ENCODE measurements around the gene PDZRN4. TPM values are rescaled to one million over a fixed set of nuclear protein-coding genes. Genes with fewer than 3 reads are reported as not detected.

The PDZRN4 gene
- total and polyA plus RNA-seq, 5 donors from 2014 or later: not detected

- Mint-ChIP-seq H3K4me1 (no peaks in the 10 kb centered on the region), H3K9me3 (peaks cover 0 to 7% (median 0%) of the 10 kb centered on the region in 7 donors), H3K36me3 (no peaks in the 10 kb centered on the region), H3K4me3 (no peak overlapping the region), H3K27me3 (no peaks in the 10 kb centered on the region), H3K27ac (no peak overlapping the region)
- H3K36me3 ChIP-seq (ENCODE audit: control insufficient read depth, insufficient read depth, low read length): no peaks in the 10 kb centered on the region
- H3K27me3 ChIP-seq (ENCODE audit: control insufficient read depth, insufficient read depth, low read length): no peaks in the 10 kb centered on the region
- H3K9me3 ChIP-seq (ENCODE audit: control insufficient read depth in 2 of 2, low read length in 2 of 2): no peaks in the 10 kb centered on the region
- DNase-seq: no peak
- no peaks in the 10 kb centered on the region for H3K4me1 ChIP-seq (ENCODE audit: control insufficient read depth, insufficient read depth, low read length, poor library complexity, severe bottlenecking)
- no peak overlapping the region for H3K4me3 ChIP-seq (ENCODE audit: low read depth, low read length)
- no peak for ATAC-seq (ENCODE audit: low read depth in 2 of 2)
- H3K27ac ChIP-seq (ENCODE audit: insufficient read depth, low read length, poor library complexity, severe bottlenecking): no peak overlapping the region
These were observed 179.7 kb downstream of the PDZRN4 start for GRCh38 chr12:41367726-41368405.

DNA sequence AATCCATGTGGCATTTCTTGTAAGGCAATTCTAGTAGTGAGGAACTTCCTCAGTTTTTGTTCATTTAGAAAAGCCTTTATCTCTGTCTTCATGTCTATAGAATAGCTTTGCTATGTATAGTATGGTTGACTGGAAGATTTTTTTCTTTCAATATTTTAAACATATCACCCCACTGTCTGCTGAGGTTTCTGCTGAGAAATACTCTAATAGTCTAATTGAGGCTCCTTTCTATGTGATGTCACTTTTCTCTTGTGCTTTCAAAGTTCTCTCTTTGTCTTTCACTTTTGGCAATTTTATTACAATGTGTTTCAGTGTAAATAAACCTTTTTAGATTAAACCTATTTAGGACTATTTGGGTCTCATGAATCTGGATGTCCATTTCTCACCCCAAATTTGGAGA is 192.8 kb downstream of the PDZRN4 start:
- H3K4me3 Mint-ChIP-seq: no peak overlapping the region
- H3K4me3 ChIP-seq (ENCODE audit: low read depth, low read length): no peak overlapping the region
- H3K9me3 Mint-ChIP-seq: peaks cover 0 to 9% (median 1%) of the 10 kb centered on the region in 7 donors
- H3K27me3 Mint-ChIP-seq: no peaks in the 10 kb centered on the region
- no peak overlapping the region for H3K27ac ChIP-seq (ENCODE audit: insufficient read depth, low read length, poor library complexity, severe bottlenecking)
- no peak for ATAC-seq (ENCODE audit: low read depth in 2 of 2)
- no peaks in the 10 kb centered on the region for H3K36me3 Mint-ChIP-seq
- H3K4me1 Mint-ChIP-seq: no peaks in the 10 kb centered on the region
- no peaks in the 10 kb centered on the region for H3K36me3 ChIP-seq (ENCODE audit: control insufficient read depth, insufficient read depth, low read length)
- H3K27ac Mint-ChIP-seq: no peak overlapping the region
- H3K9me3 ChIP-seq (ENCODE audit: control insufficient read depth in 2 of 2, low read length in 2 of 2): no peaks in the 10 kb centered on the region
- no peaks in the 10 kb centered on the region for H3K4me1 ChIP-seq (ENCODE audit: control insufficient read depth, insufficient read depth, low read length, poor library complexity, severe bottlenecking)
- no peaks in the 10 kb centered on the region for H3K27me3 ChIP-seq (ENCODE audit: control insufficient read depth, insufficient read depth, low read length)
- no peak for DNase-seq

GRCh38 chr12:41402801-41403200 is 214.7 kb downstream of the PDZRN4 start:
- Histone ChIP-seq H3K36me3 (ENCODE audit: control insufficient read depth, insufficient read depth, low read length) (no peaks in the 10 kb centered on the region), H3K27ac (ENCODE audit: insufficient read depth, low read length, poor library complexity, severe bottlenecking) (no peak overlapping the region), H3K27me3 (ENCODE audit: control insufficient read depth, insufficient read depth, low read length) (no peaks in the 10 kb centered on the region), H3K4me3 (ENCODE audit: low read depth, low read length) (no peak overlapping the region), H3K9me3 (ENCODE audit: control insufficient read depth in 2 of 2, low read length in 2 of 2) (no peaks in the 10 kb centered on the region), H3K4me1 (ENCODE audit: control insufficient read depth, insufficient read depth, low read length, poor library complexity, severe bottlenecking) (no peaks in the 10 kb centered on the region)
- Mint-ChIP-seq H3K9me3 (peaks cover 0 to 15% (median 1%) of the 10 kb centered on the region in 7 donors), H3K4me1 (no peaks in the 10 kb centered on the region), H3K4me3 (no peak overlapping the region), H3K27me3 (no peaks in the 10 kb centered on the region), H3K27ac (no peak overlapping the region), H3K36me3 (no peaks in the 10 kb centered on the region)
- ATAC-seq (ENCODE audit: low read depth in 2 of 2) (no peak), DNase-seq (no peak)

- H3K4me1 Mint-ChIP-seq: no peaks in the 10 kb centered on the region
- no peaks in the 10 kb centered on the region for H3K36me3 ChIP-seq (ENCODE audit: control insufficient read depth, insufficient read depth, low read length)
- no peaks in the 10 kb centered on the region for H3K4me1 ChIP-seq (ENCODE audit: control insufficient read depth, insufficient read depth, low read length, poor library complexity, severe bottlenecking)
- no peaks in the 10 kb centered on the region for H3K27me3 Mint-ChIP-seq
- H3K9me3 Mint-ChIP-seq: peaks cover 0 to 15% (median 2%) of the 10 kb centered on the region in 7 donors
- ATAC-seq (ENCODE audit: low read depth in 2 of 2) (no peak), DNase-seq (no peak)
- no peaks in the 10 kb centered on the region for H3K27me3 ChIP-seq (ENCODE audit: control insufficient read depth, insufficient read depth, low read length)
- no peak overlapping the region for H3K4me3 ChIP-seq (ENCODE audit: low read depth, low read length)
- no peak overlapping the region for H3K27ac Mint-ChIP-seq
- no peak overlapping the region for H3K27ac ChIP-seq (ENCODE audit: insufficient read depth, low read length, poor library complexity, severe bottlenecking)
- no peaks in the 10 kb centered on the region for H3K9me3 ChIP-seq (ENCODE audit: control insufficient read depth in 2 of 2, low read length in 2 of 2)
- no peaks in the 10 kb centered on the region for H3K36me3 Mint-ChIP-seq
- no peak overlapping the region for H3K4me3 Mint-ChIP-seq
These were observed 219.2 kb downstream of the PDZRN4 start for GRCh38 chr12:41407232-41407799.

GRCh38 chr12:41409628-41410027 is 221.5 kb downstream of the PDZRN4 start:
- H3K9me3 ChIP-seq (ENCODE audit: control insufficient read depth in 2 of 2, low read length in 2 of 2): no peaks in the 10 kb centered on the region
- no peak for DNase-seq
- Mint-ChIP-seq H3K27me3 (no peaks in the 10 kb centered on the region), H3K36me3 (no peaks in the 10 kb centered on the region), H3K4me3 (no peak overlapping the region), H3K27ac (no peak overlapping the region), H3K9me3 (peaks cover 0 to 9% (median 0%) of the 10 kb centered on the region in 7 donors), H3K4me1 (no peaks in the 10 kb centered on the region)
- no peak overlapping the region for H3K4me3 ChIP-seq (ENCODE audit: low read depth, low read length)
- no peak overlapping the region for H3K27ac ChIP-seq (ENCODE audit: insufficient read depth, low read length, poor library complexity, severe bottlenecking)
- no peak for ATAC-seq (ENCODE audit: low read depth in 2 of 2)
- H3K36me3 ChIP-seq (ENCODE audit: control insufficient read depth, insufficient read depth, low read length): no peaks in the 10 kb centered on the region
- no peaks in the 10 kb centered on the region for H3K27me3 ChIP-seq (ENCODE audit: control insufficient read depth, insufficient read depth, low read length)
- H3K4me1 ChIP-seq (ENCODE audit: control insufficient read depth, insufficient read depth, low read length, poor library complexity, severe bottlenecking): no peaks in the 10 kb centered on the region

DNA sequence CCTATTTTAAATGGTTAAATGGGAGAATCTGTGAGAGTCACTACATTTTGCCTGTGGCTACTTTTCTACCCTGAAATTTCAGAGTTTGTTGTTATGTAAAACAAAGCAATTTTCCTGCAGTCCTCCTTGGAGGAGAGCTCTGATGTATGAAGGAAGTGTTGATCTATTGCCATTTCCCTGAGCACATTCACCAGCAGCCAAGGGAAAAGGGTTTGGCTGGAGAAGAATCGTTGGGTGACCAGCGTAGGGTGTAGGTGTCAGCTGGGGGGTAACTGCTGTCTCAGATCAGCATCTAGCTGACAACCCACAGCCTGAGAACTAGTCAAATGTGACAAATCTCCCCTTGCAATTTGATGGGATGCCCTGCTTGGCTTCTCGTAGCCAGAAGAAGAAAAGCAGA is 230.5 kb downstream of the PDZRN4 start:
- Mint-ChIP-seq H3K9me3 (peaks cover 0 to 7% (median 0%) of the 10 kb centered on the region in 7 donors), H3K36me3 (no peaks in the 10 kb centered on the region), H3K27ac (no peak overlapping the region), H3K27me3 (no peaks in the 10 kb centered on the region), H3K4me3 (no peak overlapping the region), H3K4me1 (no peaks in the 10 kb centered on the region)
- no peaks in the 10 kb centered on the region for H3K4me1 ChIP-seq (ENCODE audit: control insufficient read depth, insufficient read depth, low read length, poor library complexity, severe bottlenecking)
- no peak for ATAC-seq (ENCODE audit: low read depth in 2 of 2)
- H3K27ac ChIP-seq (ENCODE audit: insufficient read depth, low read length, poor library complexity, severe bottlenecking): no peak overlapping the region
- H3K4me3 ChIP-seq (ENCODE audit: low read depth, low read length): no peak overlapping the region
- DNase-seq: no peak
- no peaks in the 10 kb centered on the region for H3K27me3 ChIP-seq (ENCODE audit: control insufficient read depth, insufficient read depth, low read length)
- H3K9me3 ChIP-seq (ENCODE audit: control insufficient read depth in 2 of 2, low read length in 2 of 2): no peaks in the 10 kb centered on the region
- no peaks in the 10 kb centered on the region for H3K36me3 ChIP-seq (ENCODE audit: control insufficient read depth, insufficient read depth, low read length)

DNA sequence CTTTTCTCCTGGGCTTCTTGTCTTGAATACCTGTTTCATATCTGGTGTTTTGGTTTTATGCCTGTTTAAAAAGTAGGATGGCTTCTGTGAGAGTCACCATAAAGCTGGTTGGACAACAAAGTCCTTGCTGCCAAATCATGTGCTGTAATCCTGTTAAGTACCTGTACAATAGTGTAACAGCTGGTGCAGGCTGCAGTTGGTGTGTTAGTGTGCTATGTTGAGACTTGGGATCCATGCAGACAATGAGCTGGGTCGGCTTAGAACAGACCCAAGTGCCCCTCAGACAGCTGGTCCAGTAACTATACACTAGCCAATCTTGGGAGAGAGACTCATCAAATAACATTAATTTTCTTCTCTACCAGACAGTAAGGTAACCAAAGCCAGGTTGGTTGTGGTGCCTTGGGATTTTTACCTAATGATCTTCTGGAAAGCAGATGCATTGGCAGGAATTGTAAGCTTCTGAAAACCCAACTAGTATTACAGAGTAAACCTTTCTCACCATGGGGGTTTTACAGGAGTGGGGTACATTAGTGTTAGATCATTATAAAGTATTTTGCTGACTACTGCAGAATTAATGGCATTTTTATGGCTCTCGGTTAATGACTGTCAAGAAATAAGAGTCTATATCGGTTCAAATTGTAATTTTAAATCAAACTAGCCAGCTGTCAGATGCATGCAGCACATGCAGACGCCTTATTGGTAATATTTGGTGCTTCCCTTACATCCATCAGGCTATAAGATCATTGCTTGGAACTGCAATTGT is 231.2 kb downstream of the PDZRN4 start:
- no peak overlapping the region for H3K27ac Mint-ChIP-seq
- Histone ChIP-seq H3K36me3 (ENCODE audit: control insufficient read depth, insufficient read depth, low read length) (no peaks in the 10 kb centered on the region), H3K4me3 (ENCODE audit: low read depth, low read length) (no peak overlapping the region), H3K4me1 (ENCODE audit: control insufficient read depth, insufficient read depth, low read length, poor library complexity, severe bottlenecking) (no peaks in the 10 kb centered on the region), H3K27ac (ENCODE audit: insufficient read depth, low read length, poor library complexity, severe bottlenecking) (no peak overlapping the region), H3K27me3 (ENCODE audit: control insufficient read depth, insufficient read depth, low read length) (no peaks in the 10 kb centered on the region), H3K9me3 (ENCODE audit: control insufficient read depth in 2 of 2, low read length in 2 of 2) (no peaks in the 10 kb centered on the region)
- ATAC-seq (ENCODE audit: low read depth in 2 of 2): no peak
- H3K4me1 Mint-ChIP-seq: no peaks in the 10 kb centered on the region
- no peak for DNase-seq
- H3K9me3 Mint-ChIP-seq: peaks cover 0 to 8% (median 0%) of the 10 kb centered on the region in 7 donors
- no peaks in the 10 kb centered on the region for H3K36me3 Mint-ChIP-seq
- H3K4me3 Mint-ChIP-seq: no peak overlapping the region
- no peaks in the 10 kb centered on the region for H3K27me3 Mint-ChIP-seq

Data from CD4-positive, CD25-positive, alpha-beta regulatory T cell (primary cell).